ACHN (cell line): Measurements from ENCODE around the gene PDLIM4.

Source experiments
- DNase-seq: peaks from one replicate; pipeline ENCODE4 v3.0.0-alpha.2; 2015
- in situ Hi-C: cut with HindIII; loops from 2 replicates; pipeline ENCODE4 v1.10.0; 2017; ENCODE audit warnings: low sequenced_read_pairs, low pct_ligation_motif_present, low pct_unique_long_range_greater_than_20kb

PDLIM4 gene

GRCh38 chr5:132243366-132243977 is 14.0 kb upstream of the PDLIM4 start:
- no peak for DNase-seq
- in situ Hi-C loops: no loop called here

GRCh38 chr5:132245593-132245992 is 11.9 kb upstream of the PDLIM4 start:
- in situ Hi-C loops: no loop called here
- no peak for DNase-seq

- in situ Hi-C loops: no loop called here
- DNase-seq: no peak
These were observed 10.7 kb upstream of the PDLIM4 start for GRCh38 chr5:132246806-132247205.

GRCh38 chr5:132250547-132250946 is 6.9 kb upstream of the PDLIM4 start:
- DNase-seq: no peak
- in situ Hi-C loops: no loop called here

- DNase-seq: peak; percentile 86
- in situ Hi-C loops: no loop called here
These were observed 6.2 kb upstream of the PDLIM4 start for GRCh38 chr5:132251220-132251725.

- DNase-seq: no peak
- in situ Hi-C loops: no loop called here
These were observed 4.5 kb upstream of the PDLIM4 start for GRCh38 chr5:132253008-132253441.

- in situ Hi-C loops: no loop called here
- DNase-seq: no peak
These were observed 3.8 kb upstream of the PDLIM4 start for GRCh38 chr5:132253452-132254320.

GRCh38 chr5:132254321-132254977 is 3.0 kb upstream of the PDLIM4 start:
- no peak for DNase-seq
- in situ Hi-C loops: no loop called here

GRCh38 chr5:132256086-132256782 is 1.3 kb upstream of the PDLIM4 start:
- DNase-seq: no peak
- in situ Hi-C loops: no loop called here

GRCh38 chr5:132256783-132257130 is 739 bp upstream of the PDLIM4 start:
- DNase-seq: no peak
- in situ Hi-C loops: no loop called here

- in situ Hi-C loops: no loop called here
- DNase-seq: peak; percentile 32
These were observed 889 bp downstream of the PDLIM4 start for GRCh38 chr5:132258102-132259068.

- no peak for DNase-seq
- in situ Hi-C loops: no loop called here
These were observed 1.8 kb downstream of the PDLIM4 start for GRCh38 chr5:132259069-132259851.

- in situ Hi-C loops: no loop called here
- no peak for DNase-seq
These were observed 2.6 kb downstream of the PDLIM4 start for GRCh38 chr5:132260051-132260450.

- in situ Hi-C loops: no loop called here
- DNase-seq: peak; percentile 70
These were observed 3.4 kb downstream of the PDLIM4 start for GRCh38 chr5:132260714-132261551.

GRCh38 chr5:132261881-132262845 is 4.7 kb downstream of the PDLIM4 start:
- in situ Hi-C loops: no loop called here
- DNase-seq: no peak
